ENCODE measurements around the gene ZBED6.

Gene ZBED6

DNA sequence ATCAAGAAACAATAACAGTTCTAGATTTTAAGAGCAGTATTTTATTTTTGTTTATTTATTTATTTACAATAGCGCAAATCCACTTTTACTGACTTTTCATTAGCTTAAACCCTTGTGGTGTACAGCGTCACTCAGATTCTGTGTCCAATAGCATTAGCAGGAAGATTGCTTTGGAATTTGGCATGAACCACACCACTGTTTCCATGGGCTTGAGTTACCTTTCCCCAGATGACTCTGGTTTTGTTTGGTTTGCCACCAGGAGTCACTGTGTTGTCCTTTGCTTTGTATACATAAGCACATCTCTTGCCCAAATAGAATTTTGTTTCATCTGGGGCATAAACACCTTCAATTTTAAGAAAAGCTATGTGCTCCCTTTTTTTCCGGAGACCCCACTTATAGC is 40.1 kb downstream of the ZBED6 start:
- DNase-seq (no peak), ATAC-seq (replicated peaks) (no peak)
- Mint-ChIP-seq H3K9me3 (no peaks in the 10 kb centered on the region), H3K27ac (no peak overlapping the region), H3K4me3 (no peak overlapping the region), H3K27me3 (no peaks in the 10 kb centered on the region), H3K4me1 (ENCODE audit: low read depth in 2 of 2) (no peaks in the 10 kb centered on the region), H3K36me3 (ENCODE audit: insufficient read depth) (peaks cover 100% of the 10 kb centered on the region)

GRCh38 chr1:203839081-203839480 is 43.7 kb downstream of the ZBED6 start:
- H3K9me3 Mint-ChIP-seq, result no peaks in the 10 kb centered on the region
- no peak overlapping the region for H3K4me3 Mint-ChIP-seq
- H3K27ac Mint-ChIP-seq, result no peak overlapping the region
- DNase-seq (no peak), ATAC-seq (replicated peaks) (no peak)
- peaks cover 88% of the 10 kb centered on the region for H3K36me3 Mint-ChIP-seq (ENCODE audit: insufficient read depth)
- no peaks in the 10 kb centered on the region for H3K4me1 Mint-ChIP-seq (ENCODE audit: low read depth in 2 of 2)
- no peaks in the 10 kb centered on the region for H3K27me3 Mint-ChIP-seq

GRCh38 chr1:203840208-203840808 is 44.9 kb downstream of the ZBED6 start:
- H3K36me3 Mint-ChIP-seq (ENCODE audit: insufficient read depth), result peaks cover 88% of the 10 kb centered on the region
- H3K4me3 Mint-ChIP-seq, result no peak overlapping the region
- H3K27ac Mint-ChIP-seq, result peak overlapping the region; percentile 13 to 41
- DNase-seq (no peak), ATAC-seq (replicated peaks) (no peak)
- H3K27me3 Mint-ChIP-seq, result no peaks in the 10 kb centered on the region
- no peaks in the 10 kb centered on the region for H3K4me1 Mint-ChIP-seq (ENCODE audit: low read depth in 2 of 2)
- H3K9me3 Mint-ChIP-seq, result no peaks in the 10 kb centered on the region

- no peak for DNase-seq
These were observed 47.1 kb downstream of the ZBED6 start for GRCh38 chr1:203842559-203842876.

DNA sequence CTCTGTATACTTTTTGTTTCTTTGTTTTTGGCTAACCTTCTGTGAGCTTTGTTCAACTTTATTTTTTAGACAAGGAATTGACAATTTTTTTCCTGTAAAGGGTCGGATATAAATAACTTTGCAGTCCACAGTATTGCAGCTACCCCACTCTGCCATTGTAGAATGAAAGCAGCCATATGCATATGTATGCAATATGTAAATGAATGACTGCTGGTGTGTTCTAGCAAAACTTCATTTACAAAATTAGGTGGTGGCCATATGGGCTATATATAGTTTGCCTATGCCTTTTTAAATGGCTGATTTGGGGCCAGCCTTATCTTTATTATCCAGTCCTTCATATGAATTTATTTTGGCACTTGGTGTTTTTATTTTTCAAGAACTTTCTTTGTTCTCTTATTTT is 48.0 kb downstream of the ZBED6 start:
- DNase-seq, result no peak
- Mint-ChIP-seq H3K27me3 (no peaks in the 10 kb centered on the region), H3K36me3 (ENCODE audit: insufficient read depth) (peaks cover 87% of the 10 kb centered on the region), H3K4me1 (ENCODE audit: low read depth in 2 of 2) (no peaks in the 10 kb centered on the region), H3K27ac (peak overlapping the region in 1 of 2 donors; percentile 46), H3K9me3 (no peaks in the 10 kb centered on the region), H3K4me3 (no peak overlapping the region)
- no peak for ATAC-seq (replicated peaks)

More at GRCh38 chr1:203842559-203842876, 47.1 kb downstream of the ZBED6 start:
- H3K27me3 Mint-ChIP-seq, result no peaks in the 10 kb centered on the region
- peaks cover 87% of the 10 kb centered on the region for H3K36me3 Mint-ChIP-seq (ENCODE audit: insufficient read depth)
- no peaks in the 10 kb centered on the region for H3K9me3 Mint-ChIP-seq
- ATAC-seq (replicated peaks), result no peak
- no peak overlapping the region for H3K27ac Mint-ChIP-seq
- no peak overlapping the region for H3K4me3 Mint-ChIP-seq
- no peaks in the 10 kb centered on the region for H3K4me1 Mint-ChIP-seq (ENCODE audit: low read depth in 2 of 2)
